Esophagus squamous epithelium (tissue), 5 donors: ENCODE results near the gene KRTDAP. TPM values are rescaled to one million over a fixed set of nuclear protein-coding genes. Genes with fewer than 3 reads are reported as not detected.

Experiments used
- DNase-seq: peaks from one replicate; lab custom pipeline; 2025; lab: John Stamatoyannopoulos, UW
- H3K27ac ChIP-seq, 4 donors: fragments of 200-600 bp; sonication (generic); one replicate each; pipeline ENCODE4 v1.5.1; 2016 to 2019; ENCODE audit warnings: mild to moderate bottlenecking in 1 of 4
- H3K27me3 ChIP-seq, 4 donors: fragments of 200-600 bp; sonication (generic); 1 replicate in 3 of 4; 2 replicates in 1 of 4; pipeline versions ENCODE4 v1.5.1 to v1.6.0; 2017 to 2021; ENCODE audit warnings: antibody characterized with exemption in 1 of 4
- H3K36me3 ChIP-seq, 3 donors: fragments of 200-600 bp; sonication (generic); one replicate each; pipeline ENCODE4 v1.5.1; 2016 to 2019
- H3K4me1 ChIP-seq, 3 donors: fragments of 200-600 bp; sonication (generic); one replicate each; pipeline ENCODE4 v1.5.1; 2017 to 2019
- H3K4me3 ChIP-seq, 4 donors: fragments of 200-600 bp; sonication (generic); 1 replicate in 3 of 4; 2 replicates in 1 of 4; pipeline ENCODE4 v1.5.1; 2016 to 2019; ENCODE audit warnings: mild to moderate bottlenecking in 2 of 4, moderate library complexity in 1 of 4
- H3K9me3 ChIP-seq, 3 donors: fragments of 200-600 bp; sonication (generic); one replicate each; pipeline ENCODE4 v1.5.1; 2016 to 2019
- CTCF ChIP-seq, 6 experiments: fragments of 450-650 bp in 4 of 6; fragments of 200-600 bp in 2 of 6; sonication (generic) in 2 of 6; IDR thresholded peaks; one replicate each; pipeline ENCODE4 v1.5.1; 2016 to 2019; ENCODE audit warnings: antibody characterized with exemption in 6 of 6, mild to moderate bottlenecking in 4 of 6, moderate library complexity in 4 of 6
- POLR2A ChIP-seq, 4 donors: fragments of 450-650 bp; IDR thresholded peaks; one replicate each; pipeline ENCODE4 v1.6.1; 2017; ENCODE audit warnings: antibody characterized with exemption in 4 of 4, mild to moderate bottlenecking in 4 of 4, moderate library complexity in 3 of 4
- WGBS, 2 donors: methylation state at CpG; one replicate each; pipeline ENCODE4 v1.1.5; 2018; 5-methylcytosine and 5-hydroxymethylcytosine counted together
- intact Hi-C: fragments of 100-400 bp; cut with DNase I; formaldehyde crosslinking; loops from one replicate; pipeline ENCODE4 v1.15.0; 2022
- total RNA-seq, 4 donors: library from RNA; depleted of rRNA; stranded (reverse); fragments of >200 nt; gene quantifications; one replicate each; pipeline ENCODE4 v1.1.0, GENCODE V29; 2016
- donor health status: DM: yes; HTN: yes; CAD: no.

The KRTDAP gene
- total RNA-seq, 4 donors from 2014 or later = 4.6 to 656 (median 111) TPM

GRCh38 chr19:35442091-35442490, 48.2 kb downstream of the KRTDAP start:
- Histone ChIP-seq H3K4me1 (peaks cover 5 to 11% (median 7%) of the 10 kb centered on the region in 3 donors), H3K27me3 (peaks cover 0 to 34% (median 0%) of the 10 kb centered on the region in 4 donors), H3K36me3 (no peaks in the 10 kb centered on the region), H3K9me3 (no peaks in the 10 kb centered on the region), H3K4me3 (no peak overlapping the region), H3K27ac (no peak overlapping the region)
- intact Hi-C loops = no loop called here
- WGBS, 2 donors = 50 to 51% methylated on average over 7 of the region's 7 CpGs
- TF ChIP-seq CTCF (IDR thresholded peaks at IDR 0.05) (no peak), POLR2A (IDR thresholded peaks at IDR 0.05) (no peak)
- no peak for DNase-seq

GRCh38 chr19:35439921-35440320, 50.3 kb downstream of the KRTDAP start:
- no peak overlapping the region for H3K4me3 ChIP-seq
- H3K27me3 ChIP-seq = peaks cover 0 to 14% (median 0%) of the 10 kb centered on the region in 4 donors
- no peaks in the 10 kb centered on the region for H3K36me3 ChIP-seq
- intact Hi-C loops = no loop called here
- TF ChIP-seq POLR2A (IDR thresholded peaks at IDR 0.05) (no peak), CTCF (IDR thresholded peaks at IDR 0.05) (no peak)
- peaks cover 23 to 33% (median 25%) of the 10 kb centered on the region in 3 donors for H3K4me1 ChIP-seq
- WGBS, 2 donors = 77 to 81% methylated on average over 6 of the region's 6 CpGs
- DNase-seq = no peak
- no peak overlapping the region for H3K27ac ChIP-seq
- no peaks in the 10 kb centered on the region for H3K9me3 ChIP-seq

GRCh38 chr19:35438527-35438926, 51.7 kb downstream of the KRTDAP start:
- Histone ChIP-seq H3K9me3 (no peaks in the 10 kb centered on the region), H3K4me3 (no peak overlapping the region), H3K4me1 (peaks cover 27 to 47% (median 38%) of the 10 kb centered on the region in 3 donors), H3K27me3 (peaks cover 0 to 17% (median 0%) of the 10 kb centered on the region in 4 donors), H3K27ac (no peak overlapping the region), H3K36me3 (no peaks in the 10 kb centered on the region)
- DNase-seq = no peak
- no peak for TF ChIP-seq CTCF (IDR thresholded peaks at IDR 0.05)
- no peak for TF ChIP-seq POLR2A (IDR thresholded peaks at IDR 0.05)
- intact Hi-C loops = no loop called here
- WGBS, 2 donors = 56 to 70% methylated on average over 5 of the region's 5 CpGs

- H3K4me1 ChIP-seq = peaks cover 27 to 51% (median 38%) of the 10 kb centered on the region in 3 donors
These were observed 52.2 kb downstream of the KRTDAP start for GRCh38 chr19:35438096-35438495.

More at GRCh38 chr19:35438096-35438495, 52.2 kb downstream of the KRTDAP start:
- TF ChIP-seq CTCF (IDR thresholded peaks at IDR 0.05) = no peak
- TF ChIP-seq POLR2A (IDR thresholded peaks at IDR 0.05) = no peak
- WGBS, 2 donors = 70 to 77% methylated on average over 5 of the region's 5 CpGs
- intact Hi-C loops = no loop called here
- no peak overlapping the region for H3K4me3 ChIP-seq
- H3K27ac ChIP-seq = no peak overlapping the region
- H3K9me3 ChIP-seq = no peaks in the 10 kb centered on the region
- peaks cover 0 to 21% (median 0%) of the 10 kb centered on the region in 4 donors for H3K27me3 ChIP-seq
- no peak for DNase-seq
- H3K36me3 ChIP-seq = no peaks in the 10 kb centered on the region
